Panc1 (cell line): ENCODE data around the gene ESRRB.

Experiments used
- REST ChIP-seq, 2 experiments: IDR thresholded peaks; 2 replicates each; pipeline ENCODE4 v1.6.1; 2011 to 2012; ENCODE audit warnings: low read depth in 2 of 2, control low read depth in 1 of 2, low read length in 1 of 2, mild to moderate bottlenecking in 1 of 2, moderate library complexity in 1 of 2; ENCODE audit not compliant: insufficient read depth in 1 of 2
- TF ChIP-seq, protein P1 (sequence below): fragments of 450-650 bp; IDR thresholded peaks from 2 replicates; pipeline ENCODE4 v1.5.1; 2017; ENCODE audit warnings: mild to moderate bottlenecking

DNA sequence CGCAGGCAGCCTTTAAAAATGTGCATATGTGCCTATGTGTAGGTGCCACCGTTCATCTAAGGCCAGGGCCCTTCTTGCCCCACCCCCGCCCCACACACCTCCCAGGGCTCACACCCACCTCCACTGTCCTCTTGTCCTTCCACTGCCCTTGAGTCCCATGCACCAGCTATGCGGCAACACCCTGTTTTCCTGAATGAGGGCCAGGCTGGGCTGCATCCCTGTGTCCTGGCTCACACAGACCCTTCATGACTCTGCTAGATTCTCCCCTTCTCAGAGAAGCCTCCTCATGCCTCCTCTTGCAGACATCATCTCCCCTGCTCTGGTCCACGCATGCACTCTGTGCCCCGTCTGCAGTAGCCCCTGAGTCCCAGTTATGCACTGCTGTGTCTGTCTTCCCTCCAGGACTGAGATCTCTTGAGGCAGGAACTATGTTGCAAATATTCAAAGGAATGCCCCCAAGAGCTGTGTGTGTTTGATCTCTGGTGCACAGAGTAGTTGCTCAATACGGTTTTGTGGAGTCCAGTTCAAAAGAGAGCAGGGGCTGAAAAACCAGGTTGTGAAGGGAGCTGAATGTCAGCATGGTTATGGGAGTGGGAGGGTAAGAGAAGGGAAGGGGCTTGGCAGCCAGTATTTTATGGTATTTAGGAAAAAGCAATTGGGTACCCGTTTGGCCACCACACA, 47.3 kb upstream of the ESRRB start:
- TF ChIP-seq, protein P1, sequence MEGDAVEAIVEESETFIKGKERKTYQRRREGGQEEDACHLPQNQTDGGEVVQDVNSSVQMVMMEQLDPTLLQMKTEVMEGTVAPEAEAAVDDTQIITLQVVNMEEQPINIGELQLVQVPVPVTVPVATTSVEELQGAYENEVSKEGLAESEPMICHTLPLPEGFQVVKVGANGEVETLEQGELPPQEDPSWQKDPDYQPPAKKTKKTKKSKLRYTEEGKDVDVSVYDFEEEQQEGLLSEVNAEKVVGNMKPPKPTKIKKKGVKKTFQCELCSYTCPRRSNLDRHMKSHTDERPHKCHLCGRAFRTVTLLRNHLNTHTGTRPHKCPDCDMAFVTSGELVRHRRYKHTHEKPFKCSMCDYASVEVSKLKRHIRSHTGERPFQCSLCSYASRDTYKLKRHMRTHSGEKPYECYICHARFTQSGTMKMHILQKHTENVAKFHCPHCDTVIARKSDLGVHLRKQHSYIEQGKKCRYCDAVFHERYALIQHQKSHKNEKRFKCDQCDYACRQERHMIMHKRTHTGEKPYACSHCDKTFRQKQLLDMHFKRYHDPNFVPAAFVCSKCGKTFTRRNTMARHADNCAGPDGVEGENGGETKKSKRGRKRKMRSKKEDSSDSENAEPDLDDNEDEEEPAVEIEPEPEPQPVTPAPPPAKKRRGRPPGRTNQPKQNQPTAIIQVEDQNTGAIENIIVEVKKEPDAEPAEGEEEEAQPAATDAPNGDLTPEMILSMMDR, result no peak
- no peak for TF ChIP-seq REST (IDR thresholded peaks at IDR 0.05; ENCODE audit: insufficient read depth in 1 of 2, low read depth in 2 of 2, low read length in 1 of 2)
